Astrocyte (in vitro differentiated cells and primary cell): ENCODE data around the gene ADAMTS20. TPM values are rescaled to one million over a fixed set of nuclear protein-coding genes. Genes with fewer than 3 reads are reported as not detected.

Experiments used
- DNase-seq: peaks from one replicate; pipeline ENCODE4 v3.0.0-alpha.2; 2010; ENCODE audit warnings: low read depth
- FAIRE-seq: peaks from 2 replicates; lab custom pipeline; 2011; peaks lifted over from hg19 to GRCh38; lab: Jason Lieb, UNC
- H2AFZ ChIP-seq: 2 replicates; pipeline ENCODE4 v1.6.0; 2012; ENCODE audit warnings: low read depth, low read length, inconsistent platforms
- H3K27ac ChIP-seq: 2 replicates; pipeline ENCODE4 v1.5.1; 2011; ENCODE audit warnings: low read depth, low read length, inconsistent platforms
- H3K27me3 ChIP-seq: 2 replicates; pipeline ENCODE4 v1.6.0; 2011; ENCODE audit warnings: low read length, inconsistent platforms; ENCODE audit not compliant: insufficient read depth
- H3K36me3 ChIP-seq: 2 replicates; pipeline ENCODE4 v1.5.1; 2011; ENCODE audit warnings: low read length, inconsistent platforms; ENCODE audit not compliant: insufficient read depth
- H3K4me1 ChIP-seq: 2 replicates; pipeline ENCODE4 v1.5.1; 2011; ENCODE audit warnings: low read length, inconsistent platforms; ENCODE audit not compliant: insufficient read depth
- H3K4me2 ChIP-seq: 2 replicates; pipeline ENCODE4 v1.6.0; 2012; ENCODE audit warnings: low read length, inconsistent platforms
- H3K4me3 ChIP-seq: 2 replicates; pipeline ENCODE4 v1.5.1; 2011; ENCODE audit warnings: low read depth, mild to moderate bottlenecking, low read length, inconsistent platforms; ENCODE audit not compliant: insufficient read depth
- H3K79me2 ChIP-seq: 2 replicates; pipeline ENCODE4 v1.6.0; 2012; ENCODE audit warnings: mild to moderate bottlenecking, low read length, inconsistent platforms; ENCODE audit not compliant: insufficient read depth
- H3K9ac ChIP-seq: 2 replicates; pipeline ENCODE4 v1.6.0; 2012; ENCODE audit warnings: mild to moderate bottlenecking, low read length, inconsistent platforms
- H3K9me3 ChIP-seq: 2 replicates; pipeline ENCODE4 v1.5.1; 2012; ENCODE audit warnings: low read depth, mild to moderate bottlenecking, low read length, inconsistent platforms; ENCODE audit not compliant: insufficient read depth
- H4K20me1 ChIP-seq: 2 replicates; pipeline ENCODE4 v1.6.0; 2012; ENCODE audit warnings: low read length, inconsistent platforms; ENCODE audit not compliant: insufficient read depth
- H3K27ac Mint-ChIP-seq: one replicate; pipeline ENCODE4 v1.8.0; 2021; ENCODE audit warnings: mild to moderate bottlenecking, mixed read lengths; ENCODE audit not compliant: unreplicated experiment
- H3K27me3 Mint-ChIP-seq: one replicate; pipeline ENCODE4 v1.8.0; 2021; ENCODE audit warnings: low read depth, mixed read lengths; ENCODE audit not compliant: unreplicated experiment
- H3K36me3 Mint-ChIP-seq: one replicate; pipeline ENCODE4 v1.8.0; 2021; ENCODE audit warnings: low read depth, mixed read lengths; ENCODE audit not compliant: unreplicated experiment
- H3K4me1 Mint-ChIP-seq: one replicate; pipeline ENCODE4 v1.8.0; 2021; ENCODE audit warnings: low read depth, mixed read lengths; ENCODE audit not compliant: unreplicated experiment
- H3K4me3 Mint-ChIP-seq: one replicate; pipeline ENCODE4 v1.8.0; 2021; ENCODE audit warnings: mild to moderate bottlenecking, moderate library complexity, mixed read lengths; ENCODE audit not compliant: unreplicated experiment
- H3K9me3 Mint-ChIP-seq: one replicate; pipeline ENCODE4 v1.8.0; 2021; ENCODE audit warnings: mild to moderate bottlenecking, mixed read lengths; ENCODE audit not compliant: unreplicated experiment
- EZH2 ChIP-seq: IDR thresholded peaks from 2 replicates; pipeline ENCODE4 v1.6.1; 2012; ENCODE audit warnings: mild to moderate bottlenecking, low read length, inconsistent platforms; ENCODE audit not compliant: insufficient read depth
- total RNA-seq: library from RNA; stranded (reverse); gene quantifications from 2 replicates; pipeline ENCODE4 v1.2.1, GENCODE V29; 2021
- TF ChIP-seq, protein P1 (sequence below): IDR thresholded peaks from 2 replicates; pipeline ENCODE4 v1.5.1; 2011; ENCODE audit warnings: low read depth, mild to moderate bottlenecking, inconsistent platforms, low read length, moderate library complexity; ENCODE audit not compliant: insufficient read depth

Gene ADAMTS20
- total RNA-seq, 1 donor from 2014 or later: 0.66 TPM

DNA sequence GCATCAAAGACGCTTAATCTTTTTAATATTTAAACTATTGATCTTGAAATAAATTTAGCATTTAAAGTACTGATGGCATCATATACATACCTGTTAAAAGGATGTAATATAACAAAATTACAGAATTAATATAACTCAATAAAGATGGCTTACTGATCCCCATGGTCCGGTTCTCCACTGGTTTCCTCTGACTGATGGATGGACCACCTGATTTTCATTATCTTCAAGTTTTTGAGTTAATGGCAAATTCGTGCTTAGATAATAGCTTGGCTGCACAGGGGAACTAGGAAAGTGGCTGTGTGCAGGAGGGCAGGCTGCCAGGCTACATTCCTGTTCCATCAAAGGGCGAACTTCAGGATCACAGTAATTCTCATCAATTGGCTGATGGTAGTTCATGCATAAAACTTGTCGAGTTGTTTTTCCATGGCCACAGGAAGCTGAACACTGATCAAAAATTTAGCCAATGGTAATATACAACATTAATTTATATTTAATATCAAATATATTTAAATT lies 123.9 kb downstream of the ADAMTS20 start:
- no peak for FAIRE-seq
- no peak for DNase-seq

DNA sequence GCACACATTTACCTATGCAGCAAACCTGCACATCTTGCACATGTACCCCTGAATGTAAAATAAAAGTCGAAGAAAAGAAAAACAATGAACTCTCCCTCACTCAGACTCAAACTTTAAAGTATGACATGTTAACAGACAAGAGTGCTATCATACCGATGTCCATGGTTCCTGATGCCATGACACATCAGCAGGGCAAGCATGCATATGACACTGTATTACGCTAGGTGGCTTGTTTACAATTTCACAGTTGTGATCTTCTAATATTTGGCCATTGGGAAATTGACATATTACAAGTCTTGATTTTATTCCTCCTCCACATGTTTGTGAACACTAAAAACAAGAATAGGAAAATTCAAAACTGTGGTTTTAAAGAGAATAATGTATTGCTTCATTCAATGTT lies 126.6 kb downstream of the ADAMTS20 start:
- Mint-ChIP-seq H3K4me3 (no peak overlapping the region), H3K27ac (no peak overlapping the region), H3K27me3 (no peaks in the 10 kb centered on the region), H3K36me3 (no peaks in the 10 kb centered on the region), H3K9me3 (no peaks in the 10 kb centered on the region), H3K4me1 (no peaks in the 10 kb centered on the region)
- H3K9ac ChIP-seq: no peak overlapping the region
- H3K4me2 ChIP-seq: no peak overlapping the region
- FAIRE-seq: no peak
- no peak overlapping the region for H3K27ac ChIP-seq
- no peak for DNase-seq
- TF ChIP-seq EZH2: no peak
- TF ChIP-seq, protein P1, sequence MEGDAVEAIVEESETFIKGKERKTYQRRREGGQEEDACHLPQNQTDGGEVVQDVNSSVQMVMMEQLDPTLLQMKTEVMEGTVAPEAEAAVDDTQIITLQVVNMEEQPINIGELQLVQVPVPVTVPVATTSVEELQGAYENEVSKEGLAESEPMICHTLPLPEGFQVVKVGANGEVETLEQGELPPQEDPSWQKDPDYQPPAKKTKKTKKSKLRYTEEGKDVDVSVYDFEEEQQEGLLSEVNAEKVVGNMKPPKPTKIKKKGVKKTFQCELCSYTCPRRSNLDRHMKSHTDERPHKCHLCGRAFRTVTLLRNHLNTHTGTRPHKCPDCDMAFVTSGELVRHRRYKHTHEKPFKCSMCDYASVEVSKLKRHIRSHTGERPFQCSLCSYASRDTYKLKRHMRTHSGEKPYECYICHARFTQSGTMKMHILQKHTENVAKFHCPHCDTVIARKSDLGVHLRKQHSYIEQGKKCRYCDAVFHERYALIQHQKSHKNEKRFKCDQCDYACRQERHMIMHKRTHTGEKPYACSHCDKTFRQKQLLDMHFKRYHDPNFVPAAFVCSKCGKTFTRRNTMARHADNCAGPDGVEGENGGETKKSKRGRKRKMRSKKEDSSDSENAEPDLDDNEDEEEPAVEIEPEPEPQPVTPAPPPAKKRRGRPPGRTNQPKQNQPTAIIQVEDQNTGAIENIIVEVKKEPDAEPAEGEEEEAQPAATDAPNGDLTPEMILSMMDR: no peak
- no peaks in the 10 kb centered on the region for H3K79me2 ChIP-seq
- no peaks in the 10 kb centered on the region for H3K27me3 ChIP-seq
- H4K20me1 ChIP-seq: no peaks in the 10 kb centered on the region
- no peaks in the 10 kb centered on the region for H3K36me3 ChIP-seq
- H3K4me1 ChIP-seq: no peaks in the 10 kb centered on the region
- no peak overlapping the region for H2AFZ ChIP-seq
- no peaks in the 10 kb centered on the region for H3K9me3 ChIP-seq
- H3K4me3 ChIP-seq: no peak overlapping the region

More for the DNA sequence above, 123.9 kb downstream of the ADAMTS20 start:
- no peaks in the 10 kb centered on the region for H3K9me3 Mint-ChIP-seq
- Histone ChIP-seq H3K9ac (no peak overlapping the region), H3K4me1 (no peaks in the 10 kb centered on the region), H3K9me3 (no peaks in the 10 kb centered on the region), H3K79me2 (no peaks in the 10 kb centered on the region), H3K4me2 (no peak overlapping the region), H3K4me3 (no peak overlapping the region), H3K36me3 (no peaks in the 10 kb centered on the region), H4K20me1 (no peaks in the 10 kb centered on the region), H3K27ac (no peak overlapping the region), H2AFZ (no peak overlapping the region), H3K27me3 (no peaks in the 10 kb centered on the region)
- H3K36me3 Mint-ChIP-seq: no peaks in the 10 kb centered on the region
- H3K4me1 Mint-ChIP-seq: no peaks in the 10 kb centered on the region
- H3K27ac Mint-ChIP-seq: no peak overlapping the region
- H3K4me3 Mint-ChIP-seq: no peak overlapping the region
- no peaks in the 10 kb centered on the region for H3K27me3 Mint-ChIP-seq
- TF ChIP-seq EZH2: no peak
- TF ChIP-seq, protein P1: no peak

GRCh38 chr12:43416981-43417380 lies 135.0 kb downstream of the ADAMTS20 start:
- no peak for FAIRE-seq

More at GRCh38 chr12:43416981-43417380, 135.0 kb downstream of the ADAMTS20 start:
- H3K9ac ChIP-seq: no peak overlapping the region
- H3K36me3 Mint-ChIP-seq: no peaks in the 10 kb centered on the region
- no peak overlapping the region for H2AFZ ChIP-seq
- no peaks in the 10 kb centered on the region for H3K36me3 ChIP-seq
- TF ChIP-seq EZH2: no peak
- TF ChIP-seq, protein P1: no peak
- no peaks in the 10 kb centered on the region for H3K27me3 ChIP-seq
- no peaks in the 10 kb centered on the region for H3K4me1 Mint-ChIP-seq
- H3K27ac Mint-ChIP-seq: no peak overlapping the region
- no peaks in the 10 kb centered on the region for H3K4me1 ChIP-seq
- no peaks in the 10 kb centered on the region for H3K27me3 Mint-ChIP-seq
- no peaks in the 10 kb centered on the region for H3K9me3 Mint-ChIP-seq
- H3K4me3 Mint-ChIP-seq: no peak overlapping the region
- no peak overlapping the region for H3K4me2 ChIP-seq
- no peak for DNase-seq
- H4K20me1 ChIP-seq: no peaks in the 10 kb centered on the region
- no peaks in the 10 kb centered on the region for H3K79me2 ChIP-seq
- H3K27ac ChIP-seq: no peak overlapping the region
- H3K9me3 ChIP-seq: no peaks in the 10 kb centered on the region
- H3K4me3 ChIP-seq: no peak overlapping the region
